SW480 (cell line): Measurements from ENCODE around the gene LPIN2.

Source experiments
- DNase-seq: peaks from one replicate; pipeline ENCODE4 v3.0.0-alpha.2; 2016; ENCODE audit warnings: low spot score

The LPIN2 gene

DNA sequence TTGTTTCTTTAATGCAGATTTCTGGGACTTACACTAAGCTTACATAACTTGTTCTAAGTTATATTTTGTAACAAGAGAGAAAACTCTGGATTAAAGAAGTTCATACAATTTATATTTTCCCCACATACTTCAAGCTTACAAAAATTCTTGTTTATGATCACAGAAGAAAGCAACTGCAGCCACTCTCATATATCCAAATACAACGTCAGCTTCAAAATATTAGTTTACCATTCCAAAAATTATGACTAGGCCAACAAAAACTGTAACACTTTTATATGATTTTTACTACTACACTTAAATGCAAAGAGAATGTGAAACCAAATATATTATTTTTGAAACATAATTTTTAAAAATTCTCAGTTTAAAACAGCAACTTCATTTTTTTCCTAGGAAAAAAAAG is 30.9 kb downstream of the LPIN2 start:
- DNase-seq, result no peak

DNA sequence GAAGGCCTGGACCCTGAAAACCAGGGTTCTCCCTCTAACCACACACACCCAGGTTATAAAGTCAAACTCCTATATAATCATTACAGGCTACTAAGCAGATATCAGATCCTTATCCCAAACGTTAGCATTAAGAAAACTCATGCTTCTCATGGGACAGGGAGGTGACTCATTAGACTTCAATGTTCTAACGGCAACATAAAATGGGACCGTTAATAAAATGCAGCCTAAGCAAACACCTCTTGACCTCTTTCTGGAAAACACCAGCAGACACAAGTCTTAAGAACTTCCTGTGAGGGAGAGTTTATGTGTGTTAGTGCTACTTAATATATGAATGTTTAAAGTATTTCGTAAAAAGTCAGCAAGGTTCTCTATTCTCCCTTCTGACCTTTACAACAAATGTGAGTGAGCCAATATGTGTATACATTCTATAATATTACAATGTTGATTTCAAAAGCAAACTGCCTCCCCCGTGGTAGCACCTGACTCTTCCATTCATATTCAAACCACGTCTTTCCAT is 31.7 kb downstream of the LPIN2 start:
- peak; percentile 57 for DNase-seq

DNA sequence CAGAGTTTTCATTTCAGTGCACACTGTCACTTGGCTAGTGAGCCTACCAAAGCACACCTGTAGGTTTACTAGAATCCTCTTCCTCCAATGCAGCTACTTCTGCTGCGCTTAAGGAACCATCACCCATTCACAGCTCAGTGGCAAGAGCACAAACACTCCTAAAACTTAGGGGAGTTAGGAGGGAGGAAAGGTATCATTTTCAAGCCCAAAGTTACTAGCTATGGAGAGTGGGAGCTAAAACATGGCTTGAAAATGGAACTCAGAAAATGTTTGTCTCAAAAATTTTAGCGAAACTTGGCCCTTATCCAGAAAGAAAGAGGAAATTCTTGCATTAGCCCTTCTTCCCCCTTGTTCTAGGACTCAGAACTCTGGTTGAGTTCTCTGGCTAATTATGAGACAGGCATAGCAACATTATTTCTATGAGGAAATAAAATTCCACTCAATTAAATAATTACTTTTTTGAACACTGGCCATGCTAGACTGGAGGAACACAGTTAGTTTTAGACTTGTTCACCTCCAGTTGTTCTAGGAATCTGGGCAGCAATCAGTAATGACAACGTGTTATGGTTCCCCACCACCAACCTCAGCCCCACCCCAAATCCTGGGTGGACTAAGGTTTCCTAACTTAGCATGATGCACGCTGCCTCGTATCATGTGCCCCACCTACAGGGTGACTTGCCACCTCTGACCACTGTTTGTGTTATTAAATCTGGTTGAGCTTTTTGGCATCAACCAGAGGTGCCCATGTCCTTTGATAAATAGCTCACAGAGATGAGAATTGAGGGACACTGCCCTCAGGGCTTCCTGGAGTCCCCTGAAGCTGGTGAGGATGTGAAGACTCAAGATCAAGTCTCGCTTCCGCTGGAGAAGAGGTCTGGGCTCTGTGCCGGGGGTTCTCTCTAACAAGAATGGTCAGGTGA is 32.8 kb downstream of the LPIN2 start:
- DNase-seq, result peak; percentile 3

DNA sequence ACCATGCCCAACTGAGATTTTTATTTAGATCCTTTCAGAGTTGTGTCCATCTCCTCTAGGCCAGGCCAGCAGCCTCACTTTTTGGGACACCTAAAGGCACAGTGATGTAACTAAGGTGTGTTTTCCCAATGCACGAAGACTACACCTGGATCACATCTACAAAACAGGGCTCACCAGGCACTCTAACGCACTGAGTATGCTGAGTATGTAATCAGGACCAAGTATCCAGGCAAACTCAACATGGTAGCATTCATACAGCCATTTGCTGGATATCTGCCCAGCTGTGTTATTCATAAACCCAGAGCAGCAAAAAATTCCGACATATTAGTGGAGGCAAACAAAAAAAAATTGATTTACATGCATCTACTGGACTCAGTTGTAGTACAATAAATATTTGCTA is 33.8 kb downstream of the LPIN2 start:
- no peak for DNase-seq

DNA sequence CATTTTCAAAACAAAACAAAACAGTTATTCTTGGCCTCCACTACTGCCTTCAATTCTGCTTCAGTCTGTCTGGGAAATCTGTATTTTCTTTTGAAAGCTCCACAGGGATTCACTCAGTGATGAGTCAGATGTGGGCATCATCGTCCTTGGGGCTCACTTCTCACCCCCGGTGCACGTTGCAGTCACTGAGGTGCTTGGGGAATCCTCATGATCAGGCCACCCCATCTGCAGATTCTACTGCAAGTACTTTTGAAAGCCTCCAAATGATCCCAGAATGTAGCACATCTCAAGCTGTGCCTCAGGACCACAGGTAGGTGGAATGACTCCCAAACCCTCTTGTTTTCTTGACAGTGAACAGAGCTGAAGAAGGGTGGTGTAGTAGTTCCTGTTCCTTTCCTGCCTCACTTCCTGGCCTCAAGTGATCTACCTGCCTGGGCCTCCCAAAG is 34.3 kb downstream of the LPIN2 start:
- DNase-seq, result no peak

DNA sequence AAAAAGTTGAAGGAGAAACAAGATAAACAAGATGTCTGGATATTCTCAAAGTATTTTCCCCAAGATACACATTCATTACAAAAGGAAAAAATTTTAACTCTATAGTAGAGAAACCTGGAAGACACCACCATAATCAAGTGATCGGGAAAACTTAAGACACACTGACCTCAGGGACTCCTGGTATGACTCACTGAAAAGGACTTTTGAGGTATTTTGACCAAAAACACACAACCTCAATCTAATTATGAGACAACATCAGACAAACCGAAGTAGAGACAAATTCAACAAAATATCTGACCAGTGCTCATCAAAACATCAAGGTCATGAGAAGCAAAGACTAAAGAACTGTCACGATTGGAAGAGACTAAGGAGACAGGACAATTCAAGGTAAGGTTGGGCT is 34.7 kb downstream of the LPIN2 start:
- DNase-seq, result no peak

DNA sequence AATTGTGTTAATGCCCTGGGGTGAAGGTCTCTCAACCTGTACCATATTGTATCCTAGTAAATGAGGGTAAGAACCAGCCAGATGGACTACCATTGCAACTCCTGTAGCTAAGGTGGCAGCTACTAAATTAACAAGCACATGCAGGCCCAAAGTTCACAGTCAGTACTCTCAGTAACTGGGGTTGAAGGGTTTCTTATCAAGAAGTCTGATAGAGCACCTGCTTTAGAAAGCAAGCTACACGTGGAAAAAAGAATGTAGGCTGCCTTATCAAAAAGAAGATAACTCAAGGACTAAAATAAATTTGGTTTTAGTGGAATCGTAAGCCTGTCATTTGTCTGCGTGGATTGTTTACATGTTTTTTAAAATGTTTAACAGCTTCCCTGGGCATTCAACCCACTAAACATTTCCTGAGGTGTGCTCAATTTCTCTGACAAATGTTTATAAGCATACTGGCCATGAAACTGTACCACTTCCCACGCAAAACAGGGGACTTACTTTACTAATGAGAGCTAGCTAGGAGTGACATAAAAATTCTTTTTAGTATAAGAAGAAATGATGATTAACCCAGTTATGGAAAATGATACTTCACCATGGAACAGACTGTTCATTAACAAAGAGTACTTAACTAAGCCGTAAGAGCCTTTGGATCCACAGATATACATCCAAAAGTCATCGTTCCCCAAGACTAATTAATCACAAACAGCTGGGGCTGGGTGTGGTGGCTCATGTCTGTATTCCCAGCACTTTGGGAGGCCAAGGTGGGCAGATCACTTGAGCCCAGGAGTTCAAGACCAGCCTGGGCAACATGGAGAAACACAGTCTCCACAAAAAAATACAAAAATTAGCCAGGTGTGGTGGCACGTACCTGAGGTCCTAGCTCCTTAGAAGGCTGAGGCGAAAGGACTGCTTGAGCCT is 36.5 kb downstream of the LPIN2 start:
- no peak for DNase-seq

DNA sequence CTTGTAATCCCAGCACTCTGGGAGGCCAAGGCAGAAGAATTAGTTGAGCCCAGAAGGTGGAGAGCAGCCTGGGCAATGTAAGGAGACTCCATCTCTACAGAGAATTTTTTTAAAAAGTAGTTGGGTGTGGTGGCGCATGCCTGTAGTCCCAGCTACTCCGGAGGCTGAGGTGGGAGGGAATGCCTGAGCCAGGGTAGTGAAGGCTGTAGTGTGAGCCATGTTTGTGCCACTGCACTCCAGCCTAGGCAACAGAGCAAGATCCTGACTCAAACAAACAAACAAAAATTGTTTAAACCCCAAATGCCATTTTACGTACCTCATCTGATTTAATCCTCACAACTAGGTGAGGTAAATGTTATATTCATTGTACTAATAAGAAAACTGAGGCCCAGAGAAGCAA is 38.2 kb downstream of the LPIN2 start:
- no peak for DNase-seq

DNA sequence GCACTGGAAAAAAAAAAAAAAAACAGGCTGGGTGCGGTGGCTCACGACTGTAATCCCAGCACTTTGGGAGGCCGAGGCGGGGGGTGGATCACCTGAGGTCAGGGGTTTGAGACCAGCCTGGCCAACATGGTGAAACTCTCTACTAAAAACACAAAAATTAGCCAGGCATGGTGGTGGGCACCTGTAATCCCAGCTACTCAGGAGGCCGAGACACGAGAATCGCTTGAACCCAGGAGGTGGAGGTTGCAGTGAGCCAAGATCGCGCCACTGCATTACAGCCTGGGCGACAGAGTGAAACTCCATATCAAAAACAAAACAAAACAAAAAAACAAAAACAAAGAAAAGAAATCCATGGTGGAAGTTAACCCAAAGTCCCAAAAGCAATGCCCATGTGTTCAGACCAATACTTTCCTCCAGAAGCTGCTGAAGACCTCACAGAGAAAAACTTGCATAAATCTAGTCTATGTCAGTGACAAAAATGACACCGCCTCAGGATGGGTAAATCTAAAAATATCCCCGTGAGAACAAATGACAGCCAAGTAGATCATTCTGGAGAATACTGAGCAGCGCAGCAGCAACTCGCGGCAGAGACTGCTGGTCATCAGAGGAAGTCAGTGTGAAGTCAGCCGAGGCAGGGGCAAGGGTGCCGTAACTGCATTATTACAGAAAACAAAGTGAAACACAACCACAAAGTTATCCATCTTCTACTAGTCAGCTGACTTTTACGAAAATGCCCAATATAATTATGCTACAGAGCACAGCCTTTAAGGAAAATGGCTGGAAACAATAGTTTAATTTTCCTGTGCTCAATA is 41.0 kb downstream of the LPIN2 start:
- no peak for DNase-seq

DNA sequence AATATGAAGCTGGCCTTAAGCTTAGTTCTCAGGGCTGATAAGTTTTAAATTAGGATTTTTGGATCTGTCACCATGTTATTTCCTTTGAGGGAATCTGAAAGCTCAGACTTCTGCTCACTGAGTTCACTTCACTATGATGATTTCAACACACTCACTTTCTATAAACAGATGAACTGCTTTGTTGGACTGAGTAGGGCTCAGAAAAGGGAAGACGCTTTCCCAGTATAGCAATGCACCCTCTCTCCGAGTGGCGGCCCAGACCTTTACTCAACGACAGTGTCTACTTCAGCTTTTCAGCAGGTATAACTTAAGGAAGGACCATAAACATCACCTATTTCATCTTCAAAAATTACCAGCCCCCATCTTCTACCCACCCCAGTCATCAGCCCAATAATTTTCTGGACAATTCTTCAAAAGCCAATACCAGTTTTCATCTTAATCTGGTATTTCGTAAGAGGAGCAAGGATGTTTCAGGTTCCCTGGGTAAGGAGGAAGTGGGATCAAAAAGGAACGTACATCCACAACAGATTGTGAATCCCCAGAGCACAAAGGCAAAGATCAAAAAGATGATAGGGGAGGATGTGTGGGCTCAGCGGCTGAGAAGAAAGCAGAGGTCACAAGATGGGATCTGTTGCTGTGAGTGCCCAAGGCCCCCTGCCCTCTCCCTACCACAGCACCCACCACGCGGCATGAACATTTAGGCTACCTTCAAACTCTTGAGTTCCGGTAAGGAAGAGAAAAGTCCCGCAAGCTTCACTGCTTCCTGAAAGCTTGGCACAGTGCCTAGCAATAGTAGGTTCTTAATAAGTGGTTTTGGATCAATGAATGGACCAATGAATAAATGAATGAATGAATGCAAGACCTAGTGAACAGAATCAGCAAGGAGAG is 41.9 kb downstream of the LPIN2 start:
- DNase-seq, result no peak

DNA sequence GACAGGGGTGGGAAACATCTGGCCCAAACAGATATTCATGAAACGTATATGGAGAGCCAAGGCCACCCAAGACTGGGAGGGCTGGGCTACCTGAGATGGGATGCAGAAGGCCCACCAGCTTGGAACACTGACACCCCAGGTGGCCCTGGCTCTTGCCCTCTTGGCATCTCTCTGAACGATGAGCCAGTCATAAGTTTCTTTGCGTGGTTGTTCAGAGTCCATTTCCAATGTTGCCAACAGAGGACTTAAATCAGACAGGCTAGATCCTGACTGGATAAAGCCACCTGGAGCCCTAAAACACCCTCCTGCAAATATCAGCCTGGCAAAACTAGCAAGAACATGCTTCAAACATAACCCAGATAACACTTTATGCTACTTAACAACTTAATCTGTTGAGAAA is 42.6 kb downstream of the LPIN2 start:
- DNase-seq, result no peak

DNA sequence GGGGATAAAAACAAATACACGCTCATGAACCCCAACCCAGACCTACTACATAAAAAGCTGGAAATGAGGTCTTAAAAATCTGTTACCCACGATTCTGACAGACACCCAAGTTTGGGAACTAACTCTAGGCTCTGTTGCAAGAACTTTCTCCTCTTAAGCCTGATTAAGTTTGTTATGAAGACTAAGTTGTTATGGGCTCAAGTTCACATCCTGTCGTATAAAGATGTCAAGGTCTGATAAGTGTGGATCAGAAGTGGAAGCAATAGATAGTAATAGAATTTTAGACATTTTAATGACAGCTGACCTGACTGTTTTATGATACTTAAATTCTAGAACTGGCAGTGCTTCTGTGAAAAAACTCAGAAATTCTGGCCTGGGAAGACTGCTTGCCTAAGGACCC is 43.2 kb downstream of the LPIN2 start:
- no peak for DNase-seq

DNA sequence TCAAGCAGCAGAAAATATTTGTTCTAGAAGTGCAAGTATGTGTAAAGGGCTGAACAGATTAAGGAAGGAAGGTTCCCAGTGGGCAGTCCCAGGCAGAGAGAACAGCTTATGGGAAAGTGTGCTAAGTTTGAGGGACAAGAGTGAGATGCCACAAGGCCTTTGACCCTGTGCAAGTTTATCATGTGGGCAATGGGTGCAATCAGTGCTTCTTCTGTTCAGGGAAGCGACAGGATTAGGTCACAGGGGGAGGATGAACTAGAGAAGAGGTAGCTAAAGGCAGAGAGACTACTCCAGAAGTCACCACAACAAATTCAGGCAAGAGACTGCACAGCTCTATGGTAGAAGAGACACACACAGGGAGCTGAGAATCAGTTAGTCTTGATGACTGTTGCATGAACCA is 44.3 kb downstream of the LPIN2 start:
- no peak for DNase-seq

DNA sequence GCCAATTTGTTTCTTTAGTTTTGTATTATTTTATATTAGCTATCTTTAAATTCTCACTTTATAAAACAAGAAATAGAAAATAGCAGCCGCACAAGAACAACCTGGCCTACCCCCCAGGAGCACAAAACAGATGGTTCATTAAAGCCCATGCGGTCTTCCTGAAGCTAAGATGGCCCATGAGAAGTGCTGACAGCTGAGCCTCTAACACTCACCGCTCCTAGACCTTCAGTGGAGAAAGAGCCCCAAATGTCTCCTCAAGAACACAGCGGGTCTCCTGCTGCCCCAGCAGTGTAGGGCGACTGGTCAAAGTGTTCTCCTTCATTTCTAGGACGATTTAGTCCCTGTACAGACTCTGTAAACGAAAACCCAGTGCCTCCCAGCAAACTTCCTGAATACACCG is 45.1 kb downstream of the LPIN2 start:
- DNase-seq, result no peak

DNA sequence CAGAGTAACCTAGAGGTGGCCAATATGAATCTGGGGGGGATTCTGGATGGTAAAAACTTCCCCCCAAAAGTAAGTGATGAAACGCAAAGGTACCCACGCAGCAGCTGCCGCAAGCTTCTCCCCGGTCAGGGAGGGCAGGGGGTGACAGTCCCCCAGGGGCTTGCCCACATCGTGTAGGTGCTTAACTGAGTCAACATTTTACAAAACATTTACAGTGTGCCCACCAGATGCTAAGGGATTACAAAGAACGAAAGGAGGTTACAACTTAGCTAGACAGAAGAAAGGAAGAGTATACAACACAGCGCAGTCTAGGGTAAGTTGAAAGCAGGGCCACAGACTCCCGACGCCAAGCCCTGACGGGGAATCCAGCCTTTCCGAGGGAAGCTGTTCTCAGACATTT is 45.6 kb downstream of the LPIN2 start:
- DNase-seq, result no peak

DNA sequence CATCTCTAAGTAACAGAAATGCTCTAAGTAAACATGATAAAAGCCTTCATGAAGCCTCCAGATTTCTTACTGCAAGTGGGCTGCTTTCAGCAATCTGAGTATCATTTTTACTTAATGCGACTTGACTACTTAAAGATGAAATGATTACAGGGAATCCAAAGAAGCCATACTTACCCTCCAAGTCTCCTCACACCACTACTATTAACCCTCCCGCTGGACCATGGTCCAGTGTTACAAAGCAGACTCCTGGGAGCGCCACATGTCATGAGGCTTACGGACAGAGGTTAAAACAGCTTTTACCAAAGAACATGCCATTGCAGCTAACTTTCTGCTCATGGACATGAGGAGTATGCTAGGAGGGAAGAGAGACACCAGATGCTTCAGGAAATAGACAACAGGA is 46.4 kb downstream of the LPIN2 start:
- no peak for DNase-seq

DNA sequence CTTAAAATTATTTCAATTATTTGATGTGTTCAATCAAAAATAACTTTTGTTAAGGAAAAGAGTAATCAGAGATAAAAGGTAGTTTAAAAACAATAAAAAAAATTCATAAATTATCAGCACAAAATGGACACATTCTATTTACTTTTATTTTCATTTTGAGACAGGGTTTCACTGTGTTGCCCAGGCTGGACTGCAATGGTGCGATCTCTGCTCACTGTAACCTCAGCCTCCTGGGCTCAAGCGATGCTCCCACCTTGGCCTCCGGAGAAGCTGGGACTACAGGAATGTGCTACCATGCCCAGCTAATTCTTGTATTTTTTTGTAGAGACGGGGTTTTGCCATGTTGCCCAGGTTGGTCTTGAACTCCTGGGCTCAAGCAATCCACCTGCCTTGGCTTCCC is 47.1 kb downstream of the LPIN2 start:
- no peak for DNase-seq

DNA sequence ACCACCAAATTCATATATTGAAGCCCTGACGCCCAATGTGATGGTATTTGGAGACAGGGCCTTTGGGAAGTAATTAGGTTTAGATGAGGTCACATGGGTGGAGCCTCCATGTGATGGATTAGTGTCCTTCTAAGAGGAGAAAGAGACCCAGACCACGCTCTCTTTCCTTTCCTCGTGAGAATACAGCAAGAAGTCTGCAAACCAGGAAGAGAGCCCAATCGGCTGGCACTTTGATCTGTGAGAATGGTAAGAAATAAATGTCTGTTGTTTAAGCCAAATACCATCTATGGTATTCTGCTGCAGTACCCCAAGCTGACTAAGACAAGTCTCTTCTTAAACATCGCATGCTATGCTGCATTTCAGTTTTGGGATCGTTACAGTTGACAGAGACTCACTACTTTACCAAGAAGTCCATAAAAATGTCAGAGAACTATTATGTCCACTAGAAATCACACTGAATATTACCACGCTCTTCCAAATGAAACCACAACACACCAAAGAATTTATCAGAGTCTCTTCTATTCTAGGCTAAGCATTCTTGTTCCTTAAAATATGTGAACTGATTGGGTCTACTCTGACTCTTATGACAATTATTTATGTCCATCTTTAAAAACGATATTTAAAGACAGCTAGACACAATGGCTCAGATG is 48.5 kb downstream of the LPIN2 start:
- no peak for DNase-seq
